GM20431 (cell line): ENCODE results near the gene RIPOR2.
"Not testable (repeated sequence)": the region's sequence is repeated elsewhere in the genome, so short reads cannot be mapped to it uniquely, and the experiment has no call there.

ENCODE experiments used
- in situ Hi-C: fragments of 300-500 bp; cut with MseI, MboI; formaldehyde crosslinking; loops from one replicate; pipeline ENCODE4 v1.15.0; 2020; ENCODE audit warnings: low sequenced_read_pairs; ENCODE audit not compliant: unreplicated experiment

Gene RIPOR2

GRCh38 chr6:24953726-24954125 is 18.0 kb upstream of the RIPOR2 start:
- in situ Hi-C loops = no loop called here

- in situ Hi-C loops = no loop called here
Measured at GRCh38 chr6:24951811-24952299, 16.1 kb upstream of the RIPOR2 start.

- in situ Hi-C loops = no loop called here
Measured at GRCh38 chr6:24950218-24950941, 14.6 kb upstream of the RIPOR2 start.

- in situ Hi-C loops = no loop called here
Measured at GRCh38 chr6:24949020-24949569, 13.3 kb upstream of the RIPOR2 start.

- in situ Hi-C loops = not testable (repeated sequence)
Measured at GRCh38 chr6:24948261-24948660, 12.5 kb upstream of the RIPOR2 start.

- in situ Hi-C loops = no loop called here
Measured at GRCh38 chr6:24947636-24948035, 11.9 kb upstream of the RIPOR2 start.

GRCh38 chr6:24945054-24945453 is 9.3 kb upstream of the RIPOR2 start:
- in situ Hi-C loops = no loop called here

GRCh38 chr6:24943774-24944173 is 8.0 kb upstream of the RIPOR2 start:
- in situ Hi-C loops = no loop called here

- in situ Hi-C loops = no loop called here
Measured at GRCh38 chr6:24940311-24940917, 4.7 kb upstream of the RIPOR2 start.

- in situ Hi-C loops = no loop called here
Measured at GRCh38 chr6:24936641-24937317, 1.0 kb upstream of the RIPOR2 start.

GRCh38 chr6:24933868-24934401 is 1.8 kb downstream of the RIPOR2 start:
- in situ Hi-C loops = no loop called here

GRCh38 chr6:24933266-24933665 is 2.5 kb downstream of the RIPOR2 start:
- in situ Hi-C loops = no loop called here

- in situ Hi-C loops = no loop called here
Measured at GRCh38 chr6:24932832-24933231, 2.9 kb downstream of the RIPOR2 start.

GRCh38 chr6:24931718-24932691 is 3.8 kb downstream of the RIPOR2 start:
- in situ Hi-C loops = no loop called here

GRCh38 chr6:24931296-24931695 is 4.5 kb downstream of the RIPOR2 start:
- in situ Hi-C loops = no loop called here

GRCh38 chr6:24930431-24930871 is 5.3 kb downstream of the RIPOR2 start:
- in situ Hi-C loops = no loop called here

GRCh38 chr6:24929242-24929641 is 6.5 kb downstream of the RIPOR2 start:
- in situ Hi-C loops = no loop called here

GRCh38 chr6:24927985-24928745 is 7.6 kb downstream of the RIPOR2 start:
- in situ Hi-C loops = no loop called here
